ENCODE measurements around the gene GSTT4. TPM values are rescaled to one million over a fixed set of nuclear protein-coding genes. Genes with fewer than 3 reads are reported as not detected.
"Not testable (repeated sequence)": the region's sequence is repeated elsewhere in the genome, so short reads cannot be mapped to it uniquely, and the experiment has no call there.

Gene GSTT4
- total RNA-seq, 2 donors from 2014 or later, result not detected

DNA sequence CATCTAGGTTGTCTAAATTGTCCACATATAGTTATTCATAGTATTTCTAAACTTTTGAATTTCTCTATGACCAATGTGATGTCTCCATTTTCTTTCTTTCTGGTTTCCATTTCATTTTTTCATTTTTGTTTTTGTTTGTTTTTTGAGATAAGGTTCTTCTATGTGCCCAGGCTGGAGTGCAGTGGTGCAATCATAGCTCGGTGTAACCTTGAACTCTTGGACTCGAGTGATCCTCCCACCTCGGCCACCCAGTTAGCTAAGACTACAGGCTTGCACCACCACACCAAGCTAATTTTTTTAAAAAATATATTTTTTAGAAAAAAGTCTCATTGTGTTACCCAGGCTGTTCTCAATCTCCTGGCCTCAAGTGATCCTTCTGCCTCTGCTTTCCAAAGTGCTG is 8.2 kb downstream of the GSTT4 start:
- ATAC-seq, result no peak

DNA sequence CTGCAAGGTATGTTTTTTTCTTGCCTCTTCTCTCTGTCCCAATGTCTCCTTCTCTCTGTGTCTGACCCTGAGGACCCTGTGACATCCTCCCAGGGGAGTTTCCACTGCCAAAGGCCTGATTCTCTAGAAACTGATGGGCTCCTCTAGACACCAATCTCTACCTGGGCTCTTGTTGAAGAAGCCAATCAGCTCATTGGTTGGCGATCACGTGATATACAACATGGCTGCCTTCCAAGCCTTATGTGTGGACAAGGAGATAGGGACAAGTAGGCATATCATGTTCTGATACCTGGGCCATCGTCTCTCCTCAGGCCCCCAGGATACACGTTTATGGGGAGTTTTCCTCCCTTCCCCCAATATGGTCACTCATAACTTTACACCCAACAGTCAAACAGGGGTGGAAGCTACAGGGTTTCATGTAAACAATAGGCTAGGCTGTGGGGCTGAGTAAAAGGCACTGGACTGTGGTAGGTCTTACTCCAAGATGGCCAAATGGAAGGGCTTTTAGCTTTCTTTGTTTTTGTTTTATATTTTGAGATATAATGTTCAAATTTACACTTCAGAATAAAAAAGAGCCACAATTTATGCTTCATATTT is 11.6 kb downstream of the GSTT4 start:
- ATAC-seq; DNase-seq; intact Hi-C loops (cut with DNase I, micrococcal nuclease): not testable (repeated sequence)

More for the DNA sequence above, 8.2 kb downstream of the GSTT4 start:
- intact Hi-C loops (cut with DNase I, micrococcal nuclease), result no loop called here
- no peak for DNase-seq

DNA sequence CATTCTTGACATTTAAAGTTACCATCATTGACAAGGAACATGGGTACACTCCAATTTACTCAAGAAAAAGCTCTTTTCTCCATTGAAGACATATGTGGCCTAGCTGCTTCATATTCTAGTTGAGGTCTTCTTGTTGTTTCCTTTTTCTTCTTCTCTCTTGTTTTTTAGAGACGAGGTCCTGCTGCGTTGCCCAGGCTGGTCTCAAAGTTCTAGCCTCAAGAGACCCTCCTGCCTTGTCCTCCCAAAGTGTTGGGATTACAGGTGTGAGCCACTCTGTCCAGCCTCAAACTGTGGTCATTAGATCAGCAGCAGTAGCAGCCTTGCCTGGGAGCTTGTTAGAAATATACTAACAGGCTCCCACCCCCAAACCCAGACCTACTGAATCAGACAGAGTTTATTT is 12.2 kb downstream of the GSTT4 start:
- ATAC-seq; intact Hi-C loops (cut with DNase I, micrococcal nuclease): not testable (repeated sequence)

DNA sequence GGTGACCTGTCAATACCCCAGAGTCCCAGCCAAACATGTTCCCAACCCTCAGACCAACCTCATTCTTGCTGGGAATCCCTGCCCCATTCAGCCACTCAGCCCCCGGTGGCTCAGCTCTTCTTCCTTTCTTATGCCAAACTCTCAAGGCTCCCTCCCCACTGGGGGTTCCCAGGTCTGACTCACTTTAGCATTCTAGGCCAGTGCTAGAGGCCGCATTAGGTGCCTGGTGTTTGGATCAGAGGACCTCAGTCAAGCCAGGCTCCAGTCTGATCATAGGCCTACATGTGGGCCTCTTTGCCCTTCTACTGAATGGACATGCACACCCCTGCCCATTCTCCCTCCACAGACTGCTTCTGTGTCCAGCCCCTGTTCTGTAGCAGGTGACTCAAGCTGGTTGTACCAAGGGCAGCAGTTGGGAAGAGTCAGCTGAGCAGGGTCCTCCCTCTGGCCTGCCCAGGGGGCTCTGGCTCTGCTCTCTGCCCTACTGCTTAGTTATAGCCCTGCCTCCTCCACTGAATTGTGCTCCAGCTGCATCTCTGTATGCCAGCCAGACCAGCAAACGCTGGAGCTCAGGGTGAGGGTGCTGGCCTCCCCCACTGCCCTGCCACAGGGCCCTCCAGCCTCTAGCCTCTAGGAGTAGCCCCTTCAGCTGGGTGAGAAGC is 15.5 kb downstream of the GSTT4 start:
- ATAC-seq; DNase-seq; intact Hi-C loops (cut with DNase I, micrococcal nuclease): not testable (repeated sequence)

More for the DNA sequence above, 12.2 kb downstream of the GSTT4 start:
- not testable (repeated sequence) for DNase-seq

DNA sequence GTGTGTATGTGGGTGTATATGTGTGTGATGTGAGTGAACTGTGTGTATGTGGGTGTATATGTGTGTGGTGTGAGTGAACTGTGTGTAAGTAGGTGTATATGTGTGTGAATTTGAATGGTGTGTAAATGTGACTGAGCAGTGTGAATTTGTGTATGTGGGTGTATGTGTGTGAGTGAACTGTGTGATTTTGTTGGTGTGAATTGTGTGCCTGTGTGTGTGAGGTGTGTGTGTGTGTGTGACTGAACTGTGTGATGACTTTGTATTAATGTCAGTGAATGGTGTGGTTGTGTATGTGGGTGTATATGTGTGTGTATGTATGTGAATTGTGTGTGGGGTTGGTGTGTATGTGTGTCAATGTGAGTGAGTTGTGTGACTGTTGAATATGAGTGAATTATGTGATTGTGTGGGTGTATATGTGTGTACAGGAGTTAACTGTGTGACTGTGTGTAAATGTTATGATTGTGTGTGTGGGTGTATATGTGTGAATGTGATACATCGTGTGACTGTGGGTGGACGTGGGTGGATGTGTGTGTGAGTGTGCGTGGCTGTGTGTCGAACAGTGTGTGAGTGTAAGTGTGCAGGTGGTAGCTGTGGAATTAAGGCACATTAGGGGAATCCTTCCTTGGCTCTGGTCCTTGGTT is 18.6 kb downstream of the GSTT4 start:
- intact Hi-C loops (cut with DNase I, micrococcal nuclease); DNase-seq; ATAC-seq: not testable (repeated sequence)

DNA sequence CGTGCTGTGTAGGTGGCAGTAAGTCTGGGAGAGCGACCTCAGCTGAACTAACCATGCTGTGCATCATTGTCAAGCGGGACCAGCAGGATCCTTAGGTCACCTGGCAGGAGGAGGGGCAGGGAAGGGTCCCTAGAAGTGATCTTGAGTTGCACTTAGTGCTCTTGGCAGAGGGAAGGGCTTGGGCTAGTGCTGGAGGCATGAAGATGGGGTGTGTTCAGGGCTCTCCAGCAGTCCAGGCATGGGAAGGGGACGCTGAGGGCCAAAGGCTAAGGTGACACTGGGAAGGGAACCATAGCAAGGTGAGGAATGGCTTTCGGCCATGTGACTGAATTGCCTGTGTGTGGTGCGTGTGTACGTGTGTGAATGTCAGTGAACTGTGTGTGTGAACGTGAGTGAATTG is 19.2 kb downstream of the GSTT4 start:
- DNase-seq; ATAC-seq; intact Hi-C loops (cut with DNase I, micrococcal nuclease): not testable (repeated sequence)

DNA sequence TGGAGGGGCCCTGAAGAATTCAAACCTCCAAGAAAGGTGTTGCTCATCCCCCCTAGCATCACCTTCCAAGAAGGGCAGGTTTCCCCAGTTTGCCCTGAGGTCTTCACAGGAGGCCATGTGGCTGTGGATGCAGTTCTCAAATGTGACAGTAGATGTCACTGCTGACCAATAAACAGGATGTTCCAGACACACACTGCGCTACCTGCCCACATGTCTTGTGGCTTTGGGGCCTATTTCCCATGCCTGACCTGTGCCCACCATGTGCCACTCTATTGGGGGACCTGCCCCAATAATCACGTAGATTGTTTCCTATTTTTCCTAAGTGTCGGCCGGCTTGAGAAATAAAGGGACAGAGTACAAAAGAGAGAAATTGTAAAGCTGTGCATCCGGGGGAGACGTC is 20.8 kb downstream of the GSTT4 start:
- no peak for DNase-seq
- intact Hi-C loops (cut with DNase I, micrococcal nuclease), result no loop called here
- no peak for ATAC-seq

DNA sequence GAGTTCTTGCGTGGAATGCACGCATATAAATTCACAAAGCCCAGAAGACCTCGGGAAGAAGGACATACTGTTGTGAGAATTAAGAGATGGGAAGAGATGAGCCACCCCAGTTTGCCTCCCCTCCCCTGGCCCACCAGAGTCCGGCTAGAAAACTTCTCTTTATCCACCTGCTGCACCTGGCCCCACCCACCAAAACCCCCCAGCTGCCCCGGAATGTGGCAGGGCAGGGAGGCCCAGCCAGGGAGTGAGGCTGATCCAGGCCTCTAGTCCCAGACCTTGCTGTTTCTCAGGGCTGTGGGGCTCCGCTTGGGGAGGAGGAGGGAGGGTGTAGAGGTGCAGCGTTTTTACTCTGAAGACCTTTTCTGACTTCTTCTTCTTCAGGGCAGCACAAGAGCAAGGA is 24.7 kb downstream of the GSTT4 start:
- intact Hi-C loops (cut with DNase I, micrococcal nuclease); ATAC-seq; DNase-seq: not testable (repeated sequence)

DNA sequence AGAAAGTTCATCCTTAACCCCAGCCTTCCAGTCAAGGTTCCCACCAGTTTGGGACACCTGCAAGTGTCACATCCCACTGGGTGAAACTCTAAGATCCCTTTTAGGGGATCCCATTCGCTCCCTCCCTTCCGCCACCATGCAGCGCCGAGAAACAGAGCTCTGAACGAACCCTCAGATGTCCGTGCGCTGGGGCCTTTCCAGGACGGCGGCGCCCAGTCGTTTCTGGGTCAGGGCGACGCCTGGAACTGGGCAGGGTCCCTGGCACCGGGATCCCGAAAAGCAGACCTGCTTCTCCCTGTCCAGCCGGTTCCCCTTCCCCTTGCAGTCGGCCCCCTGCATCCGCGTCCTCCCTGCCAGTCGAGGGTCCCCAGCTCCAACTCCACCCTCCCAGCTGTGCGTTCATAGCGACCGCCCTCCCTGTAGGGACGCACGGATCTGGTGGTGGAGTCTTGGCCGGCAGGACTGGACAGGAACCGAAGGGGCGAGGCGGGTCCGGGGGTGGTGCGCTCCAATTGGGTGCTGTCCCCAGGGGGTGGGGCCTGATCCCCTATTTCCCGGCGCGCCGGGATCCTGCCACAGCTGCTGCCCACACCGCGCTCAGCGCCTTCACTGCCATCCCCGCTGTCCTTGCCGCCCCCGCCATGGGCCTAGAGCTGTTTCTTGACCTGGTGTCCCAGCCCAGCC is 25.6 kb downstream of the GSTT4 start, which contains the start of gene GSTT2:
Gene GSTT2, plus strand, starts transcription at position 578 of the 684 bp plus-strand sequence.
- intact Hi-C loops (cut with DNase I, micrococcal nuclease); DNase-seq: not testable (repeated sequence)
- ATAC-seq, result peak; percentile 71

DNA sequence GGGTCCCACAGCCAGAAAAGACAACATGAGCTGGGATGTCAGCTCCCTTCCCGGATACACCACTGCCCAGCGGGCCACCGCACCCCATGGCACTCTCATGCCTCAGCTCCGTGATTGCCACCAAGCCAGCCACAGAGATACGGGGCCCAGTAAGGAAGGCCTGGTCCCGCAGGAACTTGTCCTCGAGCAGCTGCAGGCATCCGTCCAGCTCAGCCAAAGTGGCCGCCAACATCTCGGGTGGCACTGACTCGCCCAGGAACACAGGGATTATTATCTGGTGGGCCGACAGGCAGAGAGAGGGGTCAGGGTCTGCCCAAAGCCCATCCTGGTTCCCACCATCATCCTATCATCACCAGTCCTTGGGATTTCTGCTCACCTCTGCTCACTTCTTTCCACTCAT is 27.9 kb downstream of the GSTT4 start:
- DNase-seq; intact Hi-C loops (cut with DNase I, micrococcal nuclease): not testable (repeated sequence)

DNA sequence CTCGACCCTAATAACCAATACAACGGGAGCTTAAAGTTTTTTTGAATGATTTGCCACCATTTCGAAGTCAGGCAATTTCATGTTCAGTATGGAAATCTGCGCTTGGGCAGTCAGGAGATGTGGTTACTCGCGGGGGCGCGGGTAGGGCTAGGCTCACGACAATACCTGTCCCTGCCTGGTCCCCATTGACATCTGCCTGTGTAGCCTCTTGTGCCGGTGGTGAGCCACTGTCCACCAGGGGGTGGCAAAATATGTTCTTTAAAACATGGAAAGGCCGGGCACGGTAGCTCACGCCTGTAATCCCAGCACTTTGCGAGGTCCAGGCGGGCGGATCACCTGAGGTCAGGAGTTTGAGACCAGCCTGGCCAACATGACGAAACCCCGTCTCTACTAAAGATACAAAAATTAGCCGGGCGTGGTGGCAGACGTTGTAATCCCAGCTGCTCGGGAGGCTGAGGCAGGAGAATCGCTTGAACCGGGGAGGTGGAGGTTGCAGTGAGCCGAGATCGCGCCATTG is 30.4 kb downstream of the GSTT4 start:
- peak; percentile 55 for ATAC-seq
- peak in 1 of 2 donors; percentile 35 for DNase-seq

More for the DNA sequence above, 27.9 kb downstream of the GSTT4 start:
- not testable (repeated sequence) for ATAC-seq

DNA sequence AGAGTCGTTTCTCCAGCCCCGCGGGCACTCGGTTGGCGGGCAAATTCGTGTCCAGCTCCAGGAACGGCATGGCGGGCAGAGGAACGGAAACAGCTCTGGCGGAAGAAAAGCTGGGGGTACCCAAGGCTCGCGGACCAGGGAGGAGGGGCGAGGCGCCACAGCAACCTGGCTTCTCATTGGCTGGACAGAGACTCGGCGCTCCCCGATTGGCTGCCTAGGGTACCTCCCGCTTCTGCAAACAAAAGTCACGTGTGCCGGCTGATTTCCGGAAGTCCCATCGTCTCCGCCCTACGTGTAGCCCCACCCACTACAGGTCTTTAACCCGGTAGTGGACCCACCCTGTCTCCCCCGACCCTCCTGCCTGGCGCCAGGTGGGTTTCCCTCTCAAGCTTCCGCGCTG is 30.9 kb downstream of the GSTT4 start, which contains the start of gene DDT:
Gene DDT, minus strand, starts transcription at position 97 of the 400 bp plus-strand sequence. Its CDS starts 27 bp downstream, at position 70.
- DNase-seq; intact Hi-C loops (cut with DNase I, micrococcal nuclease): not testable (repeated sequence)
- ATAC-seq, result peak; percentile 95

More for the DNA sequence above, 30.4 kb downstream of the GSTT4 start:
- intact Hi-C loops (cut with DNase I, micrococcal nuclease), result not testable (repeated sequence)

DNA sequence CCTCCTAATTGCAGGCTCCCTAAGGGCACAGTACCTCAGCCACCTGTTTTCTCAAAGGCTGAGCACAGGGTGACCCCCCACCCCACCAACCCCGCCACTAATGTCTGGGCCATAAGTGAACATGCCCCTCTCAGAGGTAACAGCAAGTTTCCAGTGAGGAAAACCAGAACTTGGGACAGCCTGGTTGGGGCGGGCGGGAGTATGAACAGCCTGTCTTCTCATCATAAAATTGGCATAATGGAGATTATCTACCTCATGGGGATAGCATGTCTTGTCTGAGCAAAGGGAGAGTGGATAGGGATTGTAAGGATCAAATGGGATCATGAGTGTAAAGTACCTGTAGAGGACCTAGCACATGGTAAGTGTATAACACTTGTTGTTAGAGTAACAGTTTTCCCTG is 33.3 kb downstream of the GSTT4 start:
- ATAC-seq; intact Hi-C loops (cut with DNase I, micrococcal nuclease); DNase-seq: not testable (repeated sequence)

DNA sequence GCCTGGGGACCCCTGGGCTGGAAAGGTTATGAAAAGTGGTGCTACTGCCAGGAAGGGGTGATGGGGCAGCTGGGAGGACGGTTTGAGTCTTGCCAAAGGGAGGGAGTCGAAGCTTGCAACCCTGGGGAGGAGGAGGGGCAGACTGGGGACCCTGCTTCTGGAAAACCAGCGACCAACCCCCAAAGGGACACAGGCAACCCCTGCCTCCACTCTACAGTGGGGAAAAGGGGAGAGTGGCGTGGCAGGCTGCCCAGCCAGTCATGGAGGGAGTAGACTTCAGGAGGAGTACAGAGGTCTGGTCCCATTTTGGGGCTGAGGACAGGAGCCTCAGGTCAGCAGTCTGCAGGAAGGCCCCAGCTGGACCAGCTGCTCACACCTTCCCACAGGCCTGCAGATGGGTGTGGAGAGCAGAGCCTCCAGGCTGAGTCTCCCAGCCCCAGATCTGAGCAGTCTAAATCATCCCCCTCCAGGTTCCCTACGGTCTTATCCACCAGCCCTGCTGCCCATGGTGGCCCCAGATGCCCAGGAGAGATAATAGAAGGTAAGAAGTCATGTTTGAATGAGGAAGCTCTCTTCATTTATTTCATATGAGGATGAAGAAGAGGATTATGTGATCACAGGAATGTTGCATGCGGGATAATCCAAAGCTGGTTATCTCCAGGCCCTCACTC is 34.3 kb downstream of the GSTT4 start:
- ATAC-seq (no peak), DNase-seq (no peak)
- intact Hi-C loops (cut with DNase I, micrococcal nuclease), result no loop called here

DNA sequence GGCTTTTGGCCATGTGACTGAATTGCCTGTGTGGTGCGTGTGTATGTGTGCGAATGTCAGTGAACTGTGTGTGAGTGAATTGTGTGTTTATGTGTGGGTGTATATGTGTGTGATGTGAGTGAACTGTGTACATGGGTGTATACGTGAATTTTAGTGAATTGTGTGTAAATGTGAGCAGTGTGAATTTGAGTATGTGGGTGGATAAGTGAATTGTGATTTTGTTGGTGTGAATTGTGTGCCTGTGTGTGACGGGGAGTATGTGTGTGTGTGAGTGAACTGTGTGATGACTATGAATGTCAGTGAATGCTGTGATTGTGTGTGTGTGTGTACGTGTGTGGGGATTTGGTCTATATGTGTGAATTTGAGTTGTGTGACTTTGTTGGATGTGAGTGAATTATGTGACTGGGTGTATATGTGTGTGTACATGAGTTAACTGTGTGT is 35.0 kb downstream of the GSTT4 start:
- no peak for DNase-seq
- intact Hi-C loops (cut with DNase I, micrococcal nuclease), result no loop called here
- ATAC-seq, result no peak

DNA sequence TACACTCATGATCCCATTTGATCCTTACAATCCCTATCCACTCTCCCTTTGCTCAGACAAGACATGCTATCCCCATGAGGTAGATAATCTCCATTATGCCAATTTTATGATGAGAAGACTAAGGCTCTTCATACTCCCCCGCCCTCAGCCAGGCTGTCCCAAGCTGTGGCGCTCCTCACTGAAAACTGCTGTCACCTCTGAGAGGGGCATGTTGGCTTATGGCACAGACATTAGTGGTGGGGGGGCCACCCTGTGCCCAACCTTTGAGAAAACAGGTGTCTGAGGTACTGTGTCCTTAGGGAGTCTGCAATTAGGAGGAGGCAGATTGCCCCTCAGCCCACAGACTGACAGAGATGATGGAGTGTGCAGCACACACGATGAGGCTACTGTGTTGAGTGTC is 36.2 kb downstream of the GSTT4 start:
- intact Hi-C loops (cut with DNase I, micrococcal nuclease), result no loop called here

DNA sequence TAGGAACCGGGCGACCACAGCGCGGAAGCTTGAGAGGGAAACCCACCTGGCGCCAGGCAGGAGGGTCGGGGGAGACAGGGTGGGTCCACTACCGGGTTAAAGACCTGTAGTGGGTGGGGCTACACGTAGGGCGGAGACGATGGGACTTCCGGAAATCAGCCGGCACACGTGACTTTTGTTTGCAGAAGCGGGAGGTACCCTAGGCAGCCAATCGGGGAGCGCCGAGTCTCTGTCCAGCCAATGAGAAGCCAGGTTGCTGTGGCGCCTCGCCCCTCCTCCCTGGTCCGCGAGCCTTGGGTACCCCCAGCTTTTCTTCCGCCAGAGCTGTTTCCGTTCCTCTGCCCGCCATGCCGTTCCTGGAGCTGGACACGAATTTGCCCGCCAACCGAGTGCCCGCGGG is 38.7 kb downstream of the GSTT4 start, which contains the start of gene DDTL:
Gene DDTL, plus strand, starts transcription at position 321 of the 400 bp plus-strand sequence. Its CDS starts 27 bp downstream, at position 348.
- ATAC-seq, result peak; percentile 95
- intact Hi-C loops (cut with DNase I, micrococcal nuclease); DNase-seq: not testable (repeated sequence)

More for the DNA sequence above, 36.2 kb downstream of the GSTT4 start:
- DNase-seq, result no peak
- ATAC-seq, result no peak

DNA sequence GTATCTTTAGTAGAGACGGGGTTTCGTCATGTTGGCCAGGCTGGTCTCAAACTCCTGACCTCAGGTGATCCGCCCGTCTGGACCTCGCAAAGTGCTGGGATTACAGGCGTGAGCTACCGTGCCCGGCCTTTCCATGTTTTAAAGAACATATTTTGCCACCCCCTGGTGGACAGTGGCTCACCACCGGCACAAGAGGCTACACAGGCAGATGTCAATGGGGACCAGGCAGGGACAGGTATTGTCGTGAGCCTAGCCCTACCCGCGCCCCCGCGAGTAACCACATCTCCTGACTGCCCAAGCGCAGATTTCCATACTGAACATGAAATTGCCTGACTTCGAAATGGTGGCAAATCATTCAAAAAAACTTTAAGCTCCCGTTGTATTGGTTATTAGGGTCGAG is 39.2 kb downstream of the GSTT4 start:
- intact Hi-C loops (cut with DNase I, micrococcal nuclease); DNase-seq: not testable (repeated sequence)
- ATAC-seq, result peak; percentile 53

All from left colon (tissue), 2 donors.